HK-2 (cell line): ENCODE measurements around the gene SCUBE1.
"Not testable (repeated sequence)": the region's sequence is repeated elsewhere in the genome, so short reads cannot be mapped to it uniquely, and the experiment has no call there.

Experiments
- DNase-seq: peaks from one replicate; pipeline ENCODE4 v3.0.0-alpha.2; 2018; ENCODE audit not compliant: unreplicated experiment

The SCUBE1 gene

DNA sequence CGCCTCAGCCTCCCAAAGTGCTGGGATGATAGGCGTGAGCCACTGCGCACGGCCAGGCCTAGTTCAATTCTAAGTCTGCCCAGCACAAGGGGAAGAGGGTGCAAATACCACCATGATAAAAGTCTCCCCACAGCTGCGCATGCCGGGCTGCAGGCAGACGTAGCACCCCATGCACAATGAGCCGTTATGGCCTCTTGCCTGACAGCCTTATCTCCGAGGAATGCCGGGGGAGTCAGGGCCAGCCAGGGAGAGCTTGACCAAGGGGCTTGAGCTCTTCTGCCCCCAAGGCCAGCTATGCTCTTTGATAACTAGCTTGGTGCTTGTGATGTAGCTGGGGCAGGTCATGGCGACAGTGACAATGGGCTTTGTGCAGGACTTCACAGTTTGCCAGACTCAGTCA lies 13.7 kb upstream of the SCUBE1 start:
- no peak for DNase-seq

- DNase-seq, result not testable (repeated sequence)
Measured at GRCh38 chr22:43355688-43356087, 12.5 kb upstream of the SCUBE1 start.

DNA sequence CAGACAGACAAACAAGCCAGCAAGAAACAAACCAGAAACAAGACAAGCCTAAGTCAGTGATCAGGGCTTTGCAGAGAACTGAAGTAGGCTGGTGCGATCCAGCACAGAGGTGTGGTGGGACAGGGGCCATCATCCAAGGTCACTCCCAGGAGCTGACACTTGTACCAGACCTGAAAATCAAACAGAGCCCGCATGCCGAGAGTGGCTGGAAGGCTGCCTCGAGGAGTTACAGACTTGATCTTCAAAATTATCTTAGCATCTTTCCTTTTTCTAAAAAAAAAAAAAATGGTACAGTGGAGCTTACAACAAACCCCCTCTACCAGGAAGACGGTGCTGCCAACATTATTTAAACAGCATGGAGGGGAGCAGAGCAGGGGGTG lies 8.8 kb upstream of the SCUBE1 start:
- no peak for DNase-seq

GRCh38 chr22:43349636-43350035 lies 6.5 kb upstream of the SCUBE1 start:
- DNase-seq, result no peak

GRCh38 chr22:43346521-43346929 lies 3.4 kb upstream of the SCUBE1 start:
- DNase-seq, result peak; percentile 35

DNA sequence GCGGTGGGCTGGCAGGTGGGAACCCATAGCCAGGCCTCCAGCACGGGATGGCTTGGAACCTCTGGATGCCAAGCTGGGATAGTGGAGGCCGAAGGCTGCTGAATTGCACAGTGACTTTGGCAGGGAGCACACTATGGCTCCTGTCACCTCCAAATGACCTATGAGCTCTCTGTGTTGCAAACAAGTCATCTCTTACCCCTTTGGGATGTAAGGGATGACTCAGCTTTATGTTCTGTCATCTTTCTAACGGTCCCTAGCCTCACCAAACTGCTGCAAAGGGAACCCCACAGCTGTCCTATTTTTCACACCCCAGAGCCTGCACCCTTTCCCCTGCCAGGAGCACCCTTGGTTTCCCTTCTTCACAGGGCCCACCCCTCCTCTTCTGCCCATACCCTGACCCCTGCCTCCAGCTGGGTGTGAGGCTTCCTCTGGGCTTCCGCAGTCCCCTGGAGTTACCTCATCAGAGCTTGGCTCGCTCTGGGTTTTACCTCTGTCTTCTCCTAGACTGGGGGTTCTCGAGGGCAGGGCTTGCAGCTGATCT lies 2.7 kb upstream of the SCUBE1 start:
- no peak for DNase-seq

DNA sequence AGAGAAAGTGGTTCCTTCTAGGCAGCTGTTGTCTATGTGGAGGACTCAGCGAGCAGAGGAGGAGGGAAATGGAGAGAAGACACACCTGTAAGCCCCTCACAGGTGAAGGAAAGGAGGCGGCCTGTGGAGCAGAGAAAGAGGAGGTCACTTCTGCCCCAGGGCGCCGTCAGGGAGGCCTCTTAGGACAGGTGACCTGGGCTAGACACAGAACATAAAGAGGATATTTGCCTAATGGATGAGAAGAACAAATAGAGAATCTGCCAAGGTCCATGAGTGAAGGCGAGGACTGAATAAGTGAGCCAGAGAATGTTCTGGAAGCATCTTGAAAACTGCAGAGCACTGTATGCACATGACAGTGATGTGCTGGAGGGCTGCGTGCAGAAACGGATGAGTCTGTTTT lies 2.2 kb upstream of the SCUBE1 start:
- no peak for DNase-seq

GRCh38 chr22:43344520-43344787 lies 1.3 kb upstream of the SCUBE1 start:
- no peak for DNase-seq

DNA sequence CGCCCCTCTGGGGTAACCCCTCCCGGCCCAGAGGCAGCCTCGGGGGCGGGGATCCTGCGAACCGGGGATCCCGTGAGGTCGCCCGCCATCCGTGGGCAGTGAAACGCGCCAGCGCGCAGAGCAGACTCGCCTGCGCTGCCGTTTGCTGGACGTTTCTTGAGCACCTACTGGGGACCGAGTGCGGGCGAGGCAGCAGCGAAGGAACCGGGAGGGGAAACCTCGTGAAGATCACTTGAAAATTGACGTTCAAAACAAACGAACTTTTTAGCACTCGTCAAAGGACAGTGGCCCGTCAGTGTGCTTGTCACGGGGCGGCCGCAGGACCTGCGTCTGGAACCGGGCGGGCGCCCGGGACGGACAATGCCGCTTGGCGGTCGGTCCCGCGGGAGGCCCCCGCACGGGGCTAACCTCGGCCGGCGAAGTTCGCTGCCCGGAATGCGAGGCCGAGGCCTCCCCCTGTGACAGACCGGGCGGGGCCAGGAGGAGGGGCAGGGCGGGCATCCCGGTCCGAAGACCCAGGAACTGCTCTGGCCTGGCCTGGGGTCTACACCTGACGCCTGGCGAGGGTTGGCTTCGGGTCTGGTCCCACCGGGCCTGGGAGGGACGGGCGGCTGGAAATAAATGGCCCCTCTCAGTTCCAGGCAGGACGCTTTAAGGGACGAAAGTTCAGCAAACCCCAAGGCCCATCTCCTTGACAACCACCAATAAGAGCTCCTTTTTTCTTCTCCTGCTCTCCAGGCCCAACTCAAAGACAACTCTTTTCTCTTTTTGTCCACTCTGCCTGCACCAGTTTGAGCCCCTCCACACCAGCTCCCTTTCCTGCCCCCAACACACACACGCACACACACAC lies 723 bp upstream of the SCUBE1 start:
- no peak for DNase-seq

GRCh38 chr22:43342347-43343261 lies 568 bp downstream of the SCUBE1 start:
- no peak for DNase-seq

DNA sequence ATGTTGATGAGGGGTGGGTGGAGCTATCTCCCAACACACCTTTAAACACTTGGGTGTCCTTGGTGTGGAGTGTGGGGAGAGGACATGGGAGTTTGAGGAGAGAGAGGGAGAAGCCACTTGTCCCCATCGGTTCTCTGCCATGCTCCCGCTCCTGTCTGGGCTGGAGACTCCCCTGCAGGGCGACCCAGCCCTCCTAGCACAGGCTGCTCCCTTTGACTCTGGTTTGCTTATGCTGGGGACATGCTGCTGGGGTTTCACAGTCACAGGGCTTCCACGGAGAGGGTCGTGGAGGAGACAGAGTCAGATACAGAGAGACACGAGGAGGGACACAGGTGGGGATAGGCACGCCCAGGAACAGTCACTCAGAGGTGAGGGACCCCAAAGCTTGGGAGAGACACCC lies 1.6 kb downstream of the SCUBE1 start:
- no peak for DNase-seq

DNA sequence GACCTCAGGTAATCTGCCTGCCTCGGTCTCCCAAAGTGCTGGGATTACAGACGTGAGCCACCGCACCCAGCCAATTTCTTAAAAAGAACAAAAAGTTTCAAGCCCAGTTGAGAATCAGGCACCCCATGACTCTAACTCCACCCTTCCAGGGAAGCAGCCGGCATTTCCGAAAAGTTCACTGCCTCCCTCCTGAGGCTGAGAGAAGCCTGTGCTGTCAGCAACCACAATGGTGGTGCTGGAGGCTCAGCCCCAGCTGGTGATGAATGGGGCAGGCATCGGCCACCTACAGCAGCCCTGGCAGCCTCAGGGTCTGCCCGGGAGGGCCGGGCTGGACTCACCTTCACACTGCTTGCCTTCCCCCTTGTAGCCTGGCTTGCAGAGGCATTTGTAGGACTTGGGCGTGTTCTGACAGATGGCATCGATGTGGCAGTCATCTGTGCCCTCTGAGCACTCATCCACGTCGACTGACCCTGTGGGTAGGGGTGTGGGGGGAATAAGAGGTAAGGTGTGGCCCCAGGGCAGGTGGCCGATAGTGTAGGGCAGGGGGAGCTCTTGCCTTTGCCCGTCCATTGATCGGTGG lies 4.3 kb downstream of the SCUBE1 start:
- DNase-seq, result no peak

- no peak for DNase-seq
Measured at GRCh38 chr22:43337946-43338345, 5.2 kb downstream of the SCUBE1 start.

- DNase-seq, result no peak
Measured at GRCh38 chr22:43337385-43337784, 5.8 kb downstream of the SCUBE1 start.

- DNase-seq, result no peak
Measured at GRCh38 chr22:43334378-43334777, 8.8 kb downstream of the SCUBE1 start.

DNA sequence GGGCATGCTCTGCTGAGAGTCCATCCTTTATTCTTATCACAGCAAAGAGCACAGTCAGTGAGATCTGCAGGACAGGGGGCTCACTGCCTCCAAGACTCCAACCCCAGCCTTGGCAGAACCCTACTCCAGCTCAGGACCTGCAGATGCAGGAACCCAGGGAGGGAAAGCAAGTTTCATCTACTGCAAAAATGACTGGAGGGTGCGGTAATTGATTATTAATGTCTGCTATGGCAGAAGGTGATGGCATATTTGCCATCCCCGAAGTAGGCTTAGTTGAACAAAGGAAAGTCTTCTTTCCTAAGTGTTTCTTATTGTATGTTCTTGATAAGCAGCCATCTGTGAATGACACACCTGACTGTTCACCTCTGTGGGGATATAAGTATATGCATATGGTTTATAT lies 9.2 kb downstream of the SCUBE1 start:
- no peak for DNase-seq

DNA sequence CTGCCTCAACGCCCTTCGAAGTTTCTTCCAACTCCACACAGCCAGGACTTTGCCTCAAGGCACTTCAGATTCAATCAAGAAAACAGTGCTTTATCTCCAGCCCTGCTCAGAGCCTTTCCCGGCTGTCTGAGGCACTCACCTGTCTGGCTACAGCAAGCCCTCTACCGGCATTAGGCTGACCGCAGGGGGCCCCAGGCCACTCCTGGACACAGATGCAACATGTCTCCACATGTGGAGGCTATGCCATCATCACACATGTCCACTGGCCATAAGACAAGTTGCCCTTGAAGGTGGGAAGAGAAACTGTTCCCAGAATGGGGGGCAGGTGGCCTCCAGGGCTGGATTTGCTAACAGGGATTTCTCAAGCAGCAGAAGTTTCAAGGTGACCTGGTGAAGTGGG lies 10.0 kb downstream of the SCUBE1 start:
- DNase-seq, result no peak

GRCh38 chr22:43331698-43332097 lies 11.5 kb downstream of the SCUBE1 start:
- no peak for DNase-seq

- no peak for DNase-seq
Measured at GRCh38 chr22:43331069-43331451, 12.1 kb downstream of the SCUBE1 start.

DNA sequence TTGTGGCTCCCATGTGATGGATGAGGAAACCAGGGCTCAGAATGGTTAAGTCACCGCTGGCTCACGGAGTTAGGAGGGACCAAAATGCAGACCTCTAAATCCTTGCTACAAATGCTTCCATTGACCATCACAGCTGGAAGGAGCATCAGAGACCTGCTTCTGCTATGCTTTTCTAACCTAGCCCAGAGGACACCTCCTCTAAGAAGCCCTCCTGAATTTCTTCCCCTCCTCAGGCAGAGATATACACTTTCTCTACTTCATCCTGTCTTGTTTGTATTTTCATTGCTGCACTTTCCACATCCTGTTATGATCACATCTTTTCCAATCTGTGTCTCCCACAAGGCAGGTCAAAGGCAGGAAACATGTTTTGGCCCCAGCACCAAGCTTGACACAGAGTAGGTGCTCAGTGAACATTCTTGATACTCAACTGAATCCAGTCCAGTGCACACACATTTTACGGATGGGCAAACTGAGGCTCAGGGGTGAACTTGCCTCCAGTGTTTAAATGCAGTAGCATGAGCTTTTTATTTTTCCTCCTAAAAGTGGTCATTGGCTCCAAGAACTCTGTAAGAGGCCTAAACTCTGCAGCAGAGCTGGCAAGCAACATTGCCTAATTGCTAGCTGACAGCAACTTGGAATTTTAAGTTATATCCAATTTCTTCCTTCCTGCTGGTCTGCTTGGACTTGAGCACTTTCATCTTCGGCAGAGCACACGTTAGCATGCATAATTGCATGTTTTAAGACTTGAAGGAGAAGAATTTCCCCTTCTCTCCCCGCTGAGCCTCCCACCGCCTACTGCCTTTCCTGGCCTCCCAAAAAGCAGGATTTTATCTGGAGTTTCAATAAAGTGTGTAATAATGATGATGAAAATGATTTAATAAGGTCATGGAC lies 12.7 kb downstream of the SCUBE1 start:
- no peak for DNase-seq

DNA sequence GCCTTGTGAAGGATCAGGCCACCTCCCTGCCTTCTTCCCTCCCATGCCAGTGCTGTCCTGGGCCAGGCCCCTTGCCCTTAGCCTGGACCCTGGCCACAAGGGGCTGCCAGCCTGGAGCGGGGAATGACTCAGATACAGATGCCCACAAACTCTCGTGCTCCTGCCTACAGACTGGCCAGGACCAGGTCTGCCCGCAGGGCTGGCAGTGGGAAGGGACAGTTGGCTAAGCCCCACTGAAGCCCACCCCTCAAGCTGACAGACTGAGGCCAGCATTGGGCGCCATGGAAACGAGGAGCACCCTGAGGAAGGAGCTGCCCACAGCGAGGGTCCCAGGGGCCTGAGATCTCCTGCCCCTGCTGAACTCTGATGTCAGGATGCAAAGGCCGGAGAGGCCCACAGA lies 14.1 kb downstream of the SCUBE1 start:
- DNase-seq, result no peak

- DNase-seq, result no peak
Measured at GRCh38 chr22:43327157-43327438, 16.1 kb downstream of the SCUBE1 start.
